ENCODE data around the gene SH3D19.
A peak's percentile ranks its signal among the peaks of the same experiment; 100 is the strongest.

SH3D19 gene

GRCh38 chr4:151227172-151227571 lies 98.2 kb downstream of the SH3D19 start:
- no peak for DNase-seq

DNA sequence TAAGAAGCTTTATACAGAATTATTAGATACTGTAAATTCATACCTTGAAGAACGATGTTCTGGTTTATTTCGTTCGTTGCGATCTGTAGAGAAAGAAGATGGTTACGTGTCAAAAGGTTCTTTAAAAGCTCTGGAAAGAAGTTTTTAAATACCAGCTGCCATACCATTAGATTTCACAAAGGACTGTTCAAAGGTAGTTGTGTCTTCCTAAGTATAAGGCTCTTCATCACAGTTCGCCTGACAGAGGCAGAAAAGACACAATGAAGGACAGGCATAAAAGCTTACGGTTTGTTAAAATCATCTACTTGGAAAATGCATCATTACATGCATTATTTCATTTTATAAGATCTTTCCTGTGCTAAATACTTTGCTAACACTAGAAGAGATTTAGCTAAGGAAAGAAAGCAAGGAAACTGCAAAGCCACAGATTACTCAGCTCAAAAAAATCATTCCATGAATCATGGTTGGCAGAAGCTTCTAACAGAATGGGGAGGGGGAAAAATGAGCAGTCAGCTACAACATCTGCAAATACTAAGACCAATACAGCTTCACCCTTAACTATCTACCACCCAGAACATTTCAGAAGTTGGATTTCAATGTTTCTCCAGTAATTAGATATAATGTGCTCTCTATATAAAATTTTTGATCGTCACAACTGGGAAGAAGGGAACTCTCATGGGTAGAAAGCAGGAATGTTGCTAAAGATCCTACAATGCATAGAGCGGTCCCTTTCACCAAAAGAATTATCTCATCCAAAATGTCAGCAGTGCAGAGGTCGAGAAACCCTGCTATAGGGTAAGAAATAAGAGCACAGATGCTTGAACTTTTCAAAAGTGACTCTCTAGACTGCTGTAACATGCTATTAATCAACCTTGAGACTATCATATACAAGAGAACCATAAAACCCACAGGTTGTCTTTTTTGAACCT lies 99.1 kb downstream of the SH3D19 start:
- DNase-seq, result no peak

- no peak for DNase-seq
Measured at GRCh38 chr4:151223465-151223864, 101.9 kb downstream of the SH3D19 start.

DNA sequence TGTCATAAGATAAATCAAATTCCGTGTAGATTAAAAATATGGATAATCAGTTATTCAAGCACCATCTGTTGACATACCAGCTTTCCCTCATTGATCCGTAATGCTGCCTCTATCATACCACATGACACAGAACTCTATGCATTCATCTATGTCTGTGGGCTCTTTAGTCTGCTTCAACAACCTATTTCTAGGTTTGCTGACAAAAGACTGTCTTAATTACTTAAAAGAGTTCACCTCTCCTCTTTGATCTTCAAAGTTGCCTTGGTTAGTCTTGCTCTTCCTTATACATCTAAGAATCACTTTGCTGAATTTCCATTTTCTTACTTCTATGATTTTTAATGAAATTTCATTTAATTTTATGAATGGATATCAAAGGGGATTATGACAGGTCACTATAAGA lies 105.5 kb downstream of the SH3D19 start:
- DNase-seq, result no peak

GRCh38 chr4:151219091-151219490 lies 106.3 kb downstream of the SH3D19 start:
- no peak for DNase-seq

DNA sequence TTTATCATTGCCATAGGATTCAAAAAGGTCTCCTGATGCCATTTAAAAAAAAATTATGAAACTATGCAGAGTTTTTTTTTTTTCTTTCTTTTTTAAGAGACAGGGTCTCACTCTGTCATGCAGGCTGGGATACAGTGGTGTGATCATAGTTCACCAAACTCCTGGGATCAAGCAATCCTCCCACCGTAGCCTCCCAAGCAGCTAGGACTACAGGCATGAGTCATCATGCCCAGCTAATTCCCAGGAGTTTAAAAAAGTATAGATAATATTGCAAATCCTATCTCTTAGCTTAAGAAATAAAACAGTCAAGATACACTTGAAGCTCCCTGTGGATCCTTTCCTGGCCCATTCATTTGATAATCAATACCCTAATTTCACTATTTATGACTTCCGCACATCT lies 107.1 kb downstream of the SH3D19 start:
- no peak for DNase-seq

- DNase-seq, result no peak
Measured at GRCh38 chr4:151217326-151217725, 108.1 kb downstream of the SH3D19 start.

GRCh38 chr4:151215295-151215694 lies 110.1 kb downstream of the SH3D19 start:
- DNase-seq, result no peak

DNA sequence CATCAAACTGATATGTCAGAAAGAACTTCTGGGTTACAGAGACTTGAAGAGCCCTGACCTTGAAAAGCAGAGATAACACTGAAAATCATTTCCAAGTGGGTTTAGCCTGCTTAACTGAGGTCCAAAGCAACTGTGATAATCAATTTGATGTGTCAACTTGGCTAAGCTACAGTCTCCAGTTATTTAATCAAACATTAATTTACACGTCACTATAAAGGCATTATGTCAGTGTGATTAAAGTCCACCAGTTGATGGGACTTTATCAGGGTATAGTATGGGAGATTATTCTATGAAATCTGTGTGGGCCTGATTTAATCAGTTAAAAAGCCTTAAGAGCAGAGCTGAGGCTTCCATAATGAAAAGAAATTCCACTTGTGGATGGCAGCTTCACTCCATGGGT lies 117.5 kb downstream of the SH3D19 start:
- DNase-seq, result no peak

GRCh38 chr4:151207186-151207585 lies 118.2 kb downstream of the SH3D19 start:
- no peak for DNase-seq

DNA sequence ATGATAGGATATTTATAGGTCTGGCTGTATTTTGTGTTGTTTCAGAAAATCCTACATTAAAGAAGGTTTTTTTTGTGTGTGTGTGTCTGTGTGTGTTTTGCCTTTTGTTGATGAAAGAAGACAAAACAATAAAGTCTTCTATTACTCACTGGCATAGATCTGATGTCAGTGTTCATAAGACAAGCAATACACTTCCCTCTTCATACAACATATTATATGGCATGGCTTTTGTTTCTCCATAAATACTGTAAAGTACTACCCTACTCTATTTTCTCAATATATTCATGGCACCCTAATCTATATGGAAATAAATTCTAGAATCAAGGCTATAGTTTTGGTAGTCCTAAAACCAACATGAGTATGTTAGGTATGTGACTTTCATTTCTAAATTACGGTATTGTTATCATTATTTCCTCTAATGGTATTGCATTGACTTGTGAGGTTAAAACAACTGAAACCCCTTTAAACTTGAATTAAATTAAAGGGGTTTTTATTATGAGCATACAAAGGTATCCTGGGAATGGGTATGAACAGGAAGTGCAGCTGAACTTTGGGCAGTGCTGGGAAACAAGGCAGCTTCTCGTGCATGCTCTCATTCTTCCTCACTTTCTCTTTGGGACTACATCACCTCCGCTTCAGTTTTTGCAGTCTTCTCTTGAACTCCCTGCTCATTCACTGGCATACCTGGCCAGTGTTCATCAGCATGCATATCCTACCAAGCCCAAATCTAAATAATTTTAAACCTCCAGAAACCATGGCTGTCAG lies 119.0 kb downstream of the SH3D19 start:
- DNase-seq, result no peak

- DNase-seq, result no peak
Measured at GRCh38 chr4:151205722-151206121, 119.7 kb downstream of the SH3D19 start.

- no peak for DNase-seq
Measured at GRCh38 chr4:151204925-151205524, 120.4 kb downstream of the SH3D19 start.

DNA sequence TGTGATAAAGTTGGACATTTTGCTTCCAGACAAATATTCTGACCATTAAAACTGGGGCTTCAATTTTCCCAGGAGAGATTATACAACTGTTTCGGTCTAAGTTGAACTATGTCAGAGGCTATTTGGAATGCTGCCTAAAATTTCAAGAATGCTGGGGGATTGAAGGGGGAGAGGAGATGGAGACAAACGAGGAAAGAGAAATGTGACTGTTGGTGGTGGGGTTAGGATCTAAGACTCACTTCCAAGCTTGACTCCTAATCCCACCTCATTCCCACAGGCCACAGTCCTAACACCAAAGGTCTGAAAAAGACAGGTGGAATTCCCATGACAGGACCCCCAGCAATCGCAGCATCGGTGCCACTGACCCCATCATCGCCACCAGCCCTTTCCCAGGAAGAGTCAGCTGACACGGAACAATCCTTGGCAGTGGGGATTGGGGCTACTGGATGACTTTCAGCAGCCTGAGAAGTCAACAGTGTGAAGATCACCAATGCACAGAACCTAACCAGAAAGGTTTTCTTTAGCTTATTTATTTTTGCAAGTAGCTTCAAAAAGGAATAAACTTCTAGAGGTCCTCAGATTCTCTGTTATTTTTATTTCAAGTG lies 122.5 kb downstream of the SH3D19 start:
- DNase-seq, result no peak

DNA sequence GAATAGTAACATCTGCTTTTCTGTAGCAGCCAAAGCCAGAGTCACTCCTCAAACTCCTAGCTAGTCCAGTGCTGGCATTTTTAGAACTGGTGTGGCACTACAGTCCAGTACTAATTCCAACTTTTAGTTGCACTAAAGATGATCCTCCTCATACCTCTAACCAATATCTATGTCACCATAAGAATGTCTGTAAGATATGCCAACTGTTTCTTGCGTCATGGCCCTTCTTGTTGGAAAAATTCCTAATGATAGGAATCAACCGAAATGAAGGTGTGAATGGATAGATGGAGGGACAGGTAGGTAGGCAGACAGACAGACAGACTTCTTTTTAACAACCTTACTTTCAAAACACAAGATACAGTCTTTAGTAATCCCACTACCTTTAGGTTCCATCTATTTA lies 123.0 kb downstream of the SH3D19 start:
- no peak for DNase-seq

DNA sequence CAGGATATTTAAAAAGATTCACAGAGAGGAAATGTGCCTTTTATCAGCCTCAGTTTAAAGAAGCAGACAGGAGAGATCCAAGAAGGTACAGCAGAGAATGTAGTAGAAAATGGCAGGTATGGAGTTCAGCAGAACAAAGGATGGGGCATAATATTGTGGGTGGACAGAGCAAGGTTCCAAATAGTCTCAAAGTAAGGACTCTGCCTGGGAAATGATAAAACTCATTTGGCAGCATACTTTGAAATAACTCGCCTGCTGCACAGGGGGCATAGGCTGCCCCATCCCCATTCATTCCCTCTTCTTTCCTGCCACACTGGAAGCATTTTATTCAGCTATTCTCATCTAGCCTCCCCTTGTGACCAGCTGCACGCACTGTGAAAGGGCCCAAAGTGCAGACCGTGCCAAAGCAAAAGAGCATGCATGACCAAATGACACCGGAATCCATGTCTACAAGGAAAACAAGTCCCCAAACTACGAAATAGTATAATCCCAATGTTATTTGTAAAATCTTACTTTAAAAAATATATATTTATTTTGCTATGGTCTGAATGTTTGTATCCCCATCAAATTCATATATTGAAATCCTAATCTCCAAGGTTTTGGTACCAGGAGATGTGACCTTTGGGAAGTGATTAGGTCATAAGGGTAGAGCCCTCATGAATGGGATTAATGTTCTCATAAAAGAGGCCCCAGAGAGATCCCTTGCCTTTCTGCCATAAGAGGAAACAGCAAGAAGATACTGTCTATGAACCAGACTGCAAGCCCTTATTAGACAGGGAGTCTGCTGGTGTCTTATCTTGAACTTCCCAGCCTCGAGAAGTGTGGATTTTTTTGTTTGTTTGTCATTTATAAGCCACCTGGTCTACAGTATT lies 125.8 kb downstream of the SH3D19 start:
- DNase-seq, result no peak

DNA sequence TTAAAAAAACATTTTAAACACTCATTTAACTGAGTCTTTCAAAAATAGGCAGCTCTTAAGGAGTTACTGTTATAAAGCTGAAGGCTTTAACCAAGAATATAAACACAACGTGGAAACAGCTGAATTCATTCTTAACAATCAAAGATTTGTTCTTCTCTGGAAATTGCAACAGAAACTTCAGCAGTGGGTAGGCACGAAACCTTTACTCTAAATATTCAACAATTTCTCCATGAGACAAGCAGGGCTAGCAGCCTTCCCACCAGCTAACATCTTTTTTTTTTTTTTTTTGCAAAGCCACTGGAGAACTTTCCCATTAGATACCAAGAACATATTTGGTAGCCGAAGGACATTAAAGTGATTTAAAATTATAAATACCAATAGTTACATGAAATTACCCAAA lies 126.7 kb downstream of the SH3D19 start:
- DNase-seq, result no peak

DNA sequence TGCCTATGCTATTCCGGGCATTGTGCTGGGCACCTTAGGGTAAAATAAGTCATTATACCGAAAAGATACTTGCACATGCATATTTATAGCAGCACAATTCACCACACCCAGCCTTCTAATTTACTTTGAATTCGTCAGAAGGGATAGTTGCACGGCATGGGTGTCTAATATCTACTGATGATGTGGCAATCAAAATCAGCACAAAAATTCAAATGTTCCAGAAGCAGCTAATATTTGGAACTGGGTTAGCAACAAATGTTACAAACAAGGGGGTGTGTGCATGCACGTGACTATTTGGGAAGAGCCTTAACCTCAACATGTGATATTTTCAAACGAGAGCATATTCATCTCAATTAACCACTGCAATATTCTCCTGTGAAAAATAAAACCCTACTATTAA lies 128.2 kb downstream of the SH3D19 start:
- no peak for DNase-seq

- DNase-seq, result peak; percentile 34
Measured at GRCh38 chr4:151195801-151196200, 129.6 kb downstream of the SH3D19 start.

- no peak for DNase-seq
Measured at GRCh38 chr4:151193414-151193813, 132.0 kb downstream of the SH3D19 start.

DNA sequence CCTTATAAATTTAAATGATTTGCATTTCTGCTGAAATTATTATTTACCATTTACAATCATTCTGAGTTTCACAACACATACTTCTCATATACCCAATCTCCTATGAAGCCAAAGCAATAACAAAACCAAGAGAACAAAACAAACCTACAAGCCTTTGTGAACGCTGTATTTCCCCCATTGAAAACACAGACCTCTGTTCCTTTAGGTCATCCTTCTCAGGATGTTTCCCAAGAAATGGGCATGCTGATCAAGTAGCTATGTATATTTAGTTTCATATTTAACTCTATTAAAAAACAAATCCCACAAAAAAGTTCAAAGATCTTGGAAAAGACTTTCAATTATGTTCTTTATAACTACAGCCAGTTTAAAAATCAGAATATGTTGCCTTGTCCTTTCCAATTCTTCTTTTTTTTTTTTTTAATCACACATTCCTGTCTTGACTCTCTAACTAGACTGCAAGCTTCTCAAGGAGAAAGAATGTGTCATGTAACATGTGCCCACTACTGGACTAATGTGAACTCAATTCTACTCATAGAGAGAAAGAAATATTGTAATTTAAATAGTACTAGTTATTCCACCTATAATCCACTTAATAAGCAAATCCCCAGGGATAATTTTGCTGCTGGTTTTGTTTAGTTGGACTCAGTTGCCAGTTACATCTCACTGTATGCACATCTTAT lies 132.7 kb downstream of the SH3D19 start:
- DNase-seq, result no peak

Measured in DMS53 (cell line).